ENCODE measurements around the gene HLA-DPA1. TPM values are rescaled to one million over a fixed set of nuclear protein-coding genes. Genes with fewer than 3 reads are reported as not detected.
A peak's percentile ranks its signal among the peaks of the same experiment; 100 is the strongest.

The HLA-DPA1 gene
- total RNA-seq, 1 donor from 2014 or later: 491 TPM

- Histone ChIP-seq H3K27me3 (no peaks in the 10 kb centered on the region), H3K4me3 (peak overlapping the region; percentile 53), H3K4me1 (peaks cover 11% of the 10 kb centered on the region), H3K36me3 (no peaks in the 10 kb centered on the region), H3K9me3 (no peaks in the 10 kb centered on the region), H3K27ac (peak overlapping the region; percentile 75)
- intact Hi-C loops (cut with DNase I): no loop called here
- DNase-seq (no peak), ATAC-seq (no peak)
- no peak for TF ChIP-seq CTCF (IDR thresholded peaks at IDR 0.05)
Observed at GRCh38 chr6:33076406-33076934, 3.0 kb upstream of the HLA-DPA1 start.

- Histone ChIP-seq H3K27ac (peak within 1 kb of the TSS; percentile 75), H3K27me3 (no peaks in the 10 kb centered on the region), H3K36me3 (no peaks in the 10 kb centered on the region), H3K9me3 (no peaks in the 10 kb centered on the region), H3K4me1 (peaks cover 7% of the 10 kb centered on the region), H3K4me3 (peak within 1 kb of the TSS; percentile 53)
- intact Hi-C loops (cut with DNase I): no loop called here
- ATAC-seq (peak; percentile 85), DNase-seq (no peak)
- TF ChIP-seq CTCF (IDR thresholded peaks at IDR 0.05): no peak
Observed at GRCh38 chr6:33075568-33076405, 2.3 kb upstream of the HLA-DPA1 start, which contains the start of gene HLA-DPB1. Gene HLA-DPB1, plus strand, starts transcription at chr6:33075990. Its CDS starts 52 bp downstream, at chr6:33076042.

- no peak for ATAC-seq
- Histone ChIP-seq H3K4me3 (no peak overlapping the region), H3K27ac (peak overlapping the region; percentile 75), H3K36me3 (no peaks in the 10 kb centered on the region), H3K4me1 (peaks cover 7% of the 10 kb centered on the region), H3K9me3 (no peaks in the 10 kb centered on the region), H3K27me3 (no peaks in the 10 kb centered on the region)
- no peak for DNase-seq
- intact Hi-C loops (cut with DNase I): no loop called here
- no peak for TF ChIP-seq CTCF (IDR thresholded peaks at IDR 0.05)
Observed at GRCh38 chr6:33075208-33075567, 1.7 kb upstream of the HLA-DPA1 start.

- Histone ChIP-seq H3K4me1 (peaks cover 7% of the 10 kb centered on the region), H3K27me3 (no peaks in the 10 kb centered on the region), H3K9me3 (no peaks in the 10 kb centered on the region), H3K36me3 (peaks cover 23% of the 10 kb centered on the region), H3K27ac (peak overlapping the region; percentile 76), H3K4me3 (peak overlapping the region; percentile 58)
- ATAC-seq (no peak), DNase-seq (no peak)
- intact Hi-C loops (cut with DNase I): no loop called here
- TF ChIP-seq CTCF (IDR thresholded peaks at IDR 0.05): no peak
Observed at GRCh38 chr6:33072508-33073100, 845 bp downstream of the HLA-DPA1 start.

- H3K27me3 ChIP-seq: no peaks in the 10 kb centered on the region
- intact Hi-C loops (cut with DNase I): no loop called here
- peaks cover 23% of the 10 kb centered on the region for H3K36me3 ChIP-seq
- peak overlapping the region; percentile 58 for H3K4me3 ChIP-seq
- DNase-seq (no peak), ATAC-seq (no peak)
- no peak overlapping the region for H3K27ac ChIP-seq
- H3K9me3 ChIP-seq: no peaks in the 10 kb centered on the region
- peaks cover 7% of the 10 kb centered on the region for H3K4me1 ChIP-seq
- no peak for TF ChIP-seq CTCF (IDR thresholded peaks at IDR 0.05)
Observed at GRCh38 chr6:33071569-33071968, 1.9 kb downstream of the HLA-DPA1 start.
